Epithelial cell of proximal tubule (primary cell): Measurements from ENCODE around the gene CSRNP2. TPM values are rescaled to one million over a fixed set of nuclear protein-coding genes. Genes with fewer than 3 reads are reported as not detected.

Experiments used
- DNase-seq: peaks from one replicate; pipeline ENCODE4 v3.0.0-alpha.2; 2011; ENCODE audit warnings: low read depth
- H3K4me3 ChIP-seq: 2 replicates; pipeline ENCODE4 v1.5.1; 2011; ENCODE audit warnings: low read depth, mild to moderate bottlenecking, low read length
- CTCF ChIP-seq: conservative IDR thresholded peaks from 2 replicates; pipeline ENCODE4 v1.5.1; 2012; ENCODE audit warnings: low read depth, mild to moderate bottlenecking, low read length
- total RNA-seq: library from RNA; depleted of rRNA; stranded (reverse); fragments of >200 nt; gene quantifications from 2 replicates; pipeline ENCODE4 v1.2.3, GENCODE V29; 2015

CSRNP2 gene
- total RNA-seq, 1 donor from 2014 or later: 25.1 TPM

- H3K4me3 ChIP-seq: no peak overlapping the region
- no peak for TF ChIP-seq CTCF
- no peak for DNase-seq
These were observed 41.1 kb upstream of the CSRNP2 start for GRCh38 chr12:51124504-51124903.

GRCh38 chr12:51122844-51123243 lies 39.4 kb upstream of the CSRNP2 start:
- TF ChIP-seq CTCF: no peak
- peak; percentile 90 for DNase-seq

GRCh38 chr12:51118706-51119105 lies 35.3 kb upstream of the CSRNP2 start:
- H3K4me3 ChIP-seq: no peak overlapping the region
- no peak for TF ChIP-seq CTCF
- peak; percentile 88 for DNase-seq

More at GRCh38 chr12:51122844-51123243, 39.4 kb upstream of the CSRNP2 start:
- no peak overlapping the region for H3K4me3 ChIP-seq

GRCh38 chr12:51115533-51115932 lies 32.1 kb upstream of the CSRNP2 start:
- TF ChIP-seq CTCF: no peak
- H3K4me3 ChIP-seq: no peak overlapping the region
- no peak for DNase-seq

- no peak overlapping the region for H3K4me3 ChIP-seq
- TF ChIP-seq CTCF: no peak
- DNase-seq: no peak
These were observed 24.7 kb upstream of the CSRNP2 start for GRCh38 chr12:51108136-51108535.

- H3K4me3 ChIP-seq: no peak overlapping the region
- no peak for DNase-seq
These were observed 20.6 kb upstream of the CSRNP2 start for GRCh38 chr12:51103977-51104376.

More at GRCh38 chr12:51103977-51104376, 20.6 kb upstream of the CSRNP2 start:
- no peak for TF ChIP-seq CTCF
